Measurements from ENCODE around the gene PTGER2.

The PTGER2 gene

DNA sequence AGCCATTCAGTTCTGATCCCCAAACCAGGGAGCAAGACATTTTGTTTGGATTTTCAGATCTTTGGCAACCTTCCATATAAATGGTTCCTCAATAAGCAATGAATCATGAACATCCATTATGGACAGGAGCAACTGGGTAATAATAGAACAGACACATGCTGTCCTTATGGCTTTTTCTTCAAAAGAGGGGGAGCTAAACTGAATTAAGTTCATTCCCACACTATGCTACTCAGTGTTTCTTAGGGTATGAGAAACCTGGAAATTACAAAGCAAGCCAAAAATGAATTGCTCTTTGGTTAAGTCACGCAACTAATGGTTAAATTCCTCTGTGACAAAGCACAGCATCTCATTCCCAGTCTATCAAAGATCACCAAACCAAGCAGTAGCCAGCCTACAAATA, 51.0 kb downstream of the PTGER2 start:
- TF ChIP-seq POLR2AphosphoS5 (IDR thresholded peaks at IDR 0.05; ENCODE audit: low read depth, low read length) (no peak), SIN3A (IDR thresholded peaks at IDR 0.05; ENCODE audit: borderline replicate concordance, insufficient read depth, low read length) (no peak), REST (IDR thresholded peaks at IDR 0.05; ENCODE audit: insufficient read depth in 1 of 2, low read depth in 2 of 2, low read length in 2 of 2) (no peak), FOXP2 (optimal IDR thresholded peaks at IDR 0.05; ENCODE audit: borderline replicate concordance, extremely low read depth, extremely low read length, insufficient read depth) (no peak), TAF1 (IDR thresholded peaks at IDR 0.05; ENCODE audit: borderline replicate concordance, insufficient read depth, low read length) (no peak)

GRCh38 chr14:52366796-52367315, 52.7 kb downstream of the PTGER2 start:
- TF ChIP-seq SIN3A (IDR thresholded peaks at IDR 0.05; ENCODE audit: borderline replicate concordance, insufficient read depth, low read length) (no peak), FOXP2 (optimal IDR thresholded peaks at IDR 0.05; ENCODE audit: borderline replicate concordance, extremely low read depth, extremely low read length, insufficient read depth) (no peak), POLR2AphosphoS5 (IDR thresholded peaks at IDR 0.05; ENCODE audit: low read depth, low read length) (no peak), REST (IDR thresholded peaks at IDR 0.05; ENCODE audit: insufficient read depth in 1 of 2, low read depth in 2 of 2, low read length in 2 of 2) (no peak), TAF1 (IDR thresholded peaks at IDR 0.05; ENCODE audit: borderline replicate concordance, insufficient read depth, low read length) (no peak)

DNA sequence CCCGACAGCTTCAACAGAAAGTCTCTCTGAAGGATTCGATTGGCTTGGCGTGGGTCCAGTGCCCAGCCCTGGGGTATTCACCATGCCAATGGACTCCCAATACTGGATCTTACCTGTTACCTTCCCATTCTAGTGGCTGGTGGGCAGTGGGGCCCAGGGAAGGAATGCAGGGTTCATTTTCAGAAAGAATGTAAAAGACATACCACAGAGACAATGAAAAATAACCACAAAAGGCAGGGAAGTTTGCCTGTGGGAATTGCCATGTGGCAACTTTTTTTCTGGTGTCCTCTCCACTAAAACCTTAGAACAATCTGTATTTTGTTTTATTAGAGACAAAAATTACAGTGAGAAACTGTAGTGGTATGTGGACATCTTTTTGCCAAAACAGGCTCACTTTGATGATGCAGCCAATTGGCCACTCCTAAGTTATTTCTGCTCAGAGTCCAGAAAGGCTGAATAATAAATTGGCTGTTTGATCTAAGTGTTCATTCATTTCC, 55.2 kb downstream of the PTGER2 start:
- TF ChIP-seq TAF1 (IDR thresholded peaks at IDR 0.05; ENCODE audit: borderline replicate concordance, insufficient read depth, low read length) (no peak), SIN3A (IDR thresholded peaks at IDR 0.05; ENCODE audit: borderline replicate concordance, insufficient read depth, low read length) (no peak), POLR2AphosphoS5 (IDR thresholded peaks at IDR 0.05; ENCODE audit: low read depth, low read length) (no peak), FOXP2 (optimal IDR thresholded peaks at IDR 0.05; ENCODE audit: borderline replicate concordance, extremely low read depth, extremely low read length, insufficient read depth) (no peak), REST (IDR thresholded peaks at IDR 0.05; ENCODE audit: insufficient read depth in 1 of 2, low read depth in 2 of 2, low read length in 2 of 2) (no peak)

DNA sequence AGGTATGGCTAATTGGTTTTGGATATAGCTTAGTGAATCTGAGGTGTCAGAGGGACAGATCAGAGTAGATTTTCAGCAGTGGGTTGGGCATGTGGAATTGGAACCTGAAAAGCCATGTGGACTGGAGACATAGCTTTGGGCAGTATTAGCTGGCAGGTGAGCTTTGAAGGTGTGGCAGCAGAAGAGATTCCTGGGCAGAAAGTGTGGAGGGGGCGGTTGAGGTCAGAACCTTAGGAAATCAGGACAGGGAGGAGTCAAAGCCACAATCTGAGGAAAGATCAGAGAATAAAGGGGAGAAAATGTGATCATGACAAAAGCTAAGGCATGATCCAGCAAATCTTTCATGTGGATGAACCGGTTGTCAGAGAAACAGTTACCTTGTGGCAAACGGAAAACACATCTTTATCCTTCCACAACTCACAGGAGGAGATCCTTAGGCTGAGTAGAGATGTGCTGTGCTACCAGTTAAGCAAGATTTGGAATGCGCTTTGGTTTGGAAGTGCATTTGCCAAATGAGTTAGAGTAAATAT, 56.4 kb downstream of the PTGER2 start:
- TF ChIP-seq TAF1 (IDR thresholded peaks at IDR 0.05; ENCODE audit: borderline replicate concordance, insufficient read depth, low read length) (no peak), FOXP2 (optimal IDR thresholded peaks at IDR 0.05; ENCODE audit: borderline replicate concordance, extremely low read depth, extremely low read length, insufficient read depth) (no peak), REST (IDR thresholded peaks at IDR 0.05; ENCODE audit: insufficient read depth in 1 of 2, low read depth in 2 of 2, low read length in 2 of 2) (no peak), SIN3A (IDR thresholded peaks at IDR 0.05; ENCODE audit: borderline replicate concordance, insufficient read depth, low read length) (no peak), POLR2AphosphoS5 (IDR thresholded peaks at IDR 0.05; ENCODE audit: low read depth, low read length) (no peak)

Measured in PFSK-1 (cell line).